Activated naive CD4-positive, alpha-beta T cell treated with anti-CD3 and anti-CD28 coated beads, Interleukin-2, amount 10 ng/mL, durations not matched to agents 7 days and 5 days (primary cell): ENCODE results near the gene OR8G1.

Source experiments
- CTCF ChIA-PET: fragments of 350-600 bp; sonication (Branson Sonifier 250); formaldehyde crosslinking; loops from one replicate; lab custom pipeline; 2021; ENCODE audit warnings: antibody characterized with exemption; lab: Charles Lee
- DNase-seq: peaks from one replicate; pipeline ENCODE4 v3.0.0-alpha.2; 2020
- H3K27ac Mint-ChIP-seq: one replicate; pipeline ENCODE4 v1.8.0; 2021; ENCODE audit warnings: mild to moderate bottlenecking, moderate library complexity, mixed read lengths
- H3K27me3 Mint-ChIP-seq: one replicate; pipeline ENCODE4 v1.8.0; 2021; ENCODE audit warnings: mild to moderate bottlenecking, mixed read lengths
- H3K36me3 Mint-ChIP-seq: one replicate; pipeline ENCODE4 v1.8.0; 2021; ENCODE audit warnings: mixed read lengths
- H3K4me1 Mint-ChIP-seq: one replicate; pipeline ENCODE4 v1.8.0; 2021; ENCODE audit warnings: mixed read lengths
- H3K4me3 Mint-ChIP-seq: one replicate; pipeline ENCODE4 v1.8.0; 2021; ENCODE audit warnings: mild to moderate bottlenecking, moderate library complexity, mixed read lengths
- H3K9me3 Mint-ChIP-seq: one replicate; pipeline ENCODE4 v1.8.0; 2021; ENCODE audit warnings: mixed read lengths

The OR8G1 gene

DNA sequence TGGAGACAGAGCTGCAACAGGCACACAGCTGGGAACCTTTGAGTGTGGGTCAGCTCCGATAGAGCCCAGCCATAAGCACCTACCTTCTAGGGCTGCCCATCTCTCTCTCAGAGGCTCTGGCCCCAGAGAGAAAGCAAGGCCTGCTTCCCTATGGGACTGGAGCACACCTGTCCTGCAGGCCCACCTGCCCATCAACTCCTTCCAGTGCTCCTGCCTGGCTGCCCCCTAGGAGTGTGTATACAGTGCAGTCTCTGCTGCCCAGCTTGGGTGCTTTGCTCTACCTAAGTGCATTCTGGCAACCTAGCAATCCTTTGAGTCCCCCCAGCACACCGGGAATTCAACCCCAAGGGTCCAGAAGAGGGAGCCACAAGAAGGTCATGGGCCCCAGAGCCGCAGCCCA is 36.3 kb downstream of the OR8G1 start:
- DNase-seq: no peak
- Mint-ChIP-seq H3K27me3 (no peaks in the 10 kb centered on the region), H3K4me1 (no peaks in the 10 kb centered on the region), H3K9me3 (no peaks in the 10 kb centered on the region), H3K36me3 (no peaks in the 10 kb centered on the region), H3K4me3 (no peak overlapping the region), H3K27ac (no peak overlapping the region)
- CTCF ChIA-PET: no interaction called here

DNA sequence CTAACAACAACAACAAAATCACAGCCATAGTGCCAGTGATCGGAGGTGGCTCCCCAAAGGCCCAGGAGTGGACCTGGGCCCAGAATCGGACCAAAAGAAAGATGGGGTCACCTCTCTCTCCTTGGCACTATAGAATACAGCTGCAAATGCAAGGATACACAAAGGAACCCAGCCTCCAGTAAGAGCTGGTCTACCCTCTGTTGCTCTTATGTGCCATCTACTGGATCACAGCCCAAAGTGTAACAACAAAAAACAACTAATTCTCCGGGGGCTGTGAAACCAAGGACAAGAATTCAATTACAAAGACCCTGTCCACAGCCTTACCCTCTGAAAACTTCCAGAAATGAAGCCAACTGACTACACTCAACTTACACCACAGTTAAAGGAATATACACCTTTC is 36.9 kb downstream of the OR8G1 start:
- H3K27me3 Mint-ChIP-seq: no peaks in the 10 kb centered on the region
- H3K9me3 Mint-ChIP-seq: no peaks in the 10 kb centered on the region
- no peak overlapping the region for H3K4me3 Mint-ChIP-seq
- no peak overlapping the region for H3K27ac Mint-ChIP-seq
- DNase-seq: no peak
- CTCF ChIA-PET: no interaction called here
- H3K36me3 Mint-ChIP-seq: no peaks in the 10 kb centered on the region
- H3K4me1 Mint-ChIP-seq: no peaks in the 10 kb centered on the region

DNA sequence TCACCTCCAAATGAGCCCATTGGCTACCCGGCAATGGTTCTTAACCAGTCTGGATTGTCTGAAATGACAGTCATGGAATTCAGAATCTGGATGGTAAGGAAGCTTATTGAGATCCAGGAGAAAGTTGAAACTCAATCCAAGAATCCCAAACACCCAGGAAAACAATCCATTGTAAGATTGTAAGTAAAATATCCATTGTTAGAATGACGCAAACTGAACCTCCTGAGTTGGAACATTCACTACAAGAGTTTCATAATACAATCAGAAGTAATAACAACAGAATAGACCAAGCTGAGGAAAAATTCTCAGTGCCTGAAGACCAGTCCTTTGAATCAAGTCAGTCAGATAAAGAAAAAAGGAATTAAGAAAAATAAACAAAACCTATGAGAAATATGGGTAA is 37.4 kb downstream of the OR8G1 start:
- Mint-ChIP-seq H3K9me3 (peaks cover 1% of the 10 kb centered on the region), H3K4me1 (no peaks in the 10 kb centered on the region), H3K4me3 (no peak overlapping the region), H3K27me3 (no peaks in the 10 kb centered on the region), H3K27ac (no peak overlapping the region), H3K36me3 (no peaks in the 10 kb centered on the region)
- DNase-seq: no peak
- CTCF ChIA-PET: no interaction called here

DNA sequence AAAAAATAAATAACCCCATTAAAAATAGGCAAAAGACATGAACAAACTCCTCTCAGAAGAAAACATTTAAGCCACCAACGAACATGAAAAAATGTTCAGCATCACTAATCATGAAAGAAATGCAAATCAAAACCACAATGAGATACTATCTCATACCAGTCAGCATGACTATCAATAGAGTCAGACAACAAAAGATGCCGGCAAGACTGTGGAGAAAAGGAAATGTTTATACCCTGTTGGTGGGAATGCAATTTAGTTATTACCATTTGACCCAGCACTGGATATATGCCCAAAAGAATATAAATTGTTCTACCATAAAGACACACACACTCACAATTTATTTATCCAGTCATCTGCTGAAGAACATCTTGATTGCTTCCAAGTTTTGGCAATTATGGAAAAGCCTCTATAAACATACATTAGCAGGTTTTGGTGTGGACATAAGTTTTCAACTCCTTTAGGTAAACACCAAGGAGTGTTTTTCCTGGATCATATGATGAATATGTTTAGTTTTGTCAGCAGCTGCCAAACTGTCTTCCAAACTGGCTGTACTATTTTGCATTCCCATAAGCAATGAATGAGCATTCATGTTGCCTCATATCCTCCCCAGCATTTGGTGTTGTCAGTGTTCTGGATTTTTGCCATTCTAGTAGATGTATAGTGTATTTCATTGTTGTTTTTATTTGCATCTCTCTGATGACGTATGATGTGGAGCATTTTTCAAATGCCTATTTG is 44.9 kb downstream of the OR8G1 start:
- Mint-ChIP-seq H3K27me3 (no peaks in the 10 kb centered on the region), H3K4me3 (no peak overlapping the region), H3K36me3 (no peaks in the 10 kb centered on the region), H3K27ac (no peak overlapping the region), H3K4me1 (no peaks in the 10 kb centered on the region), H3K9me3 (peaks cover 4% of the 10 kb centered on the region)
- DNase-seq: no peak
- CTCF ChIA-PET: no interaction called here

DNA sequence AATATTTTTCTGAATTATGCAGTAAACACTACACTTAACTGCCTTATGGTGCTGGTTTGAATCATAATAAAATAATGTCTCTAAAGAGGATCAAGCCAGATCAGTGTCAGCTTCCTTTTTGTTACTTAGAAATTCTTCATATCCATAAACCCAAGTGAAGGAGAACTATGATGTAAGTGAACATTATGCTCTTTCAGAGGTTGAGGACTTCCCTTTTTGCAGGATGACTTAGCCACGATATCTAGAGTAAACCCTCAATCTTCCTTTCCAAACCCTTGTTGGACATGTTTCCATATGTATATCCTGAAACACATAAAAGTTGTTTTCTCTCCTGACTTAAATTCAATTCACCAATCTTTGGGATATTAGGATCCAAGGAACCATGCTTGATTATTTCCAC is 53.8 kb downstream of the OR8G1 start:
- no peak overlapping the region for H3K27ac Mint-ChIP-seq
- H3K36me3 Mint-ChIP-seq: no peaks in the 10 kb centered on the region
- H3K27me3 Mint-ChIP-seq: no peaks in the 10 kb centered on the region
- no peaks in the 10 kb centered on the region for H3K4me1 Mint-ChIP-seq
- H3K9me3 Mint-ChIP-seq: no peaks in the 10 kb centered on the region
- DNase-seq: no peak
- no peak overlapping the region for H3K4me3 Mint-ChIP-seq
- CTCF ChIA-PET: no interaction called here

DNA sequence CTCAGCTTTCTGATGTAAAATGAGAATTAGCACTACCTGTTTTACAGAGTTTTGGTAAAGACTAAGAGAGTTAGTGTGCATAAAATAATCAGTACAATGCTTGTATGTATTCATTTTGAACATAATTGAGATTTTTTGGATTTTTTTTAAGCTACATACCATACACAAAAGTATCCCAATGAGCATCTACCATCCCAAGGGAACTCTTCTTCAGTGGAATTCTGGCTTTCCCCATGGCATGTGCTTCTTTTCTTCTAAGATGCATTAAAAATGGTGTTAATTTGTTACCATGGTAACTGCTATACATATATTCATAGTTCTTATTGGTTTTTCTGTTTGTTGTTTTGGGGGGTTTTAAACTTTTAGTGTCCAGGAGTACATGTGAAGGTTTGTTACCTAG is 55.1 kb downstream of the OR8G1 start:
- no peaks in the 10 kb centered on the region for H3K4me1 Mint-ChIP-seq
- no peak overlapping the region for H3K4me3 Mint-ChIP-seq
- CTCF ChIA-PET: no interaction called here
- DNase-seq: no peak
- no peaks in the 10 kb centered on the region for H3K36me3 Mint-ChIP-seq
- H3K27ac Mint-ChIP-seq: no peak overlapping the region
- no peaks in the 10 kb centered on the region for H3K9me3 Mint-ChIP-seq
- H3K27me3 Mint-ChIP-seq: no peaks in the 10 kb centered on the region

DNA sequence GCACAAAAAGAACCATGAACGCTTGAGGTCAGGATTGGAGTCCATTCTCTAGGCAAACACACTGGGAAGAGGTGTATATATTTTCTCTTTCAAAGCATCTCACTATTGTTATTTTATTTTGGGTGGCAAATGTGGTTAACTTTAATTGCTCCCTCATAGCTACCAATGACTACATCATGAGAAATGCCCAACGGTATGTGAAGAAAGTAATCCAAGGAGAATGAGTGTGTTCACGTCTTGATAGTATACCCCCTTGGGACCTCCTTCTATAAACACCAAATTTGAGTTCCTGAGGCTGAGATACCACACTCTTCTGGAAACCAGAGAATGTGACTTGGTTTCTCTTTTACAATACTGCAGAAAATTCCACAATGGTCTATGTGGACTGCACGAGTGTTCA is 57.0 kb downstream of the OR8G1 start:
- DNase-seq: no peak
- Mint-ChIP-seq H3K9me3 (no peaks in the 10 kb centered on the region), H3K4me1 (no peaks in the 10 kb centered on the region), H3K27ac (no peak overlapping the region), H3K36me3 (no peaks in the 10 kb centered on the region), H3K4me3 (no peak overlapping the region), H3K27me3 (no peaks in the 10 kb centered on the region)
- CTCF ChIA-PET: no interaction called here

DNA sequence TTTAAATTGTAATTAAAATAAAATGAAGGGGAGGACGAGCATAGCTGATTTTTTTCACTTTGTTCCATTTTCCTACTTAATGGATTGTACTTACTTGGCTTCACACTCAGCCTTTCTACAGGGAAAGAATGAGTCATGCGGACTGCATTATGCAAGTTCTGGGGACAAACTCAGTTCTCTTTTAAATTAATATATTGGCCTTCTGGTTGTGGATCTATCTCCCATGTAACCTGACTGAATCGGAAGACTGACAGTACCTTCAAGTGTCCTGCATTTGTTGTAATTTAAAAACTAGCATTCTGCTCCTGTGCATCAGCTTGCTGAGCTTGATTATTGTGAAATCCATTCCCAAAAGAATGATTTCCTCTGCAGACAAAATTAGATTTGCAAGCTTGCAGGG is 60.7 kb downstream of the OR8G1 start:
- no peak overlapping the region for H3K4me3 Mint-ChIP-seq
- H3K4me1 Mint-ChIP-seq: no peaks in the 10 kb centered on the region
- H3K27me3 Mint-ChIP-seq: no peaks in the 10 kb centered on the region
- CTCF ChIA-PET: no interaction called here
- H3K27ac Mint-ChIP-seq: no peak overlapping the region
- H3K36me3 Mint-ChIP-seq: no peaks in the 10 kb centered on the region
- no peak for DNase-seq
- H3K9me3 Mint-ChIP-seq: no peaks in the 10 kb centered on the region

DNA sequence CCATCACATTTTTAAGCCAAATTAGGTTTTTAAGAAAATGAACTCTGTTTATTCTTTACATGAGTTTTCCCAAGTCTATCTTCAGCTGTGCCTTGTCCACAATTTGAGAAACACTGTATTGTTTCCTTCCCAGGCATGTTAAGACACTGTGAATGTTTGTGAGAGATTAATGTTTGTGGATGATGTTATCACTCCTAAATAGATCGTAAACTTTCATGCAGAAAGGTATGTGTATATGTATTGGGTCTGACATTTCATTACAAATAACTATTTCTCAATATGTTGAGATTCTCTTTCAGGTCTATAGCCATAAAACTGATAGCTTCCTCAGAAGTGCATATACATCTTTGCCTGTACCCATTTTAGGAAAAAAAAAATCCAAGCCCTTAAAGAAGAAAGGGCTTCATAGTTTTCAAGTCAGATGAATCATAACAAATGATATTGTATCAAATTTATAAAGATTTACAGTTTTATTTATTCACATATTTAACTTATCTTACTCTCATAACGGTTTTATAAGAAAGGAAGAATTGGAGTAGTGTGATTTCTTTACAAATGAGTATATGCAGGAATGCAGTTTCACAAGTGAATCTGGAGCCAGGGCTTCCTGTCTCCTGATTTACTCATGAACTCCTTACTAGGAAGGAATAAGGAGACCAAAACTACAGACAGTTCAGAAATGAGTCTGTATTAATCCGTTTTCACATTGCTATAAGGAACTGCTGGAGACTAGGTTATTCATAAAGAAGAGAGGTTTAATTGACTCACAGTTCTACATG is 61.6 kb downstream of the OR8G1 start:
- no peak for DNase-seq
- Mint-ChIP-seq H3K27me3 (no peaks in the 10 kb centered on the region), H3K4me1 (no peaks in the 10 kb centered on the region), H3K27ac (no peak overlapping the region), H3K4me3 (no peak overlapping the region), H3K36me3 (no peaks in the 10 kb centered on the region), H3K9me3 (no peaks in the 10 kb centered on the region)
- CTCF ChIA-PET: no interaction called here
